ENCODE data around the gene GAP43. TPM values are rescaled to one million over a fixed set of nuclear protein-coding genes. Genes with fewer than 3 reads are reported as not detected.

The GAP43 gene
- total RNA-seq, 1 donor from 2014 or later = 5.7 TPM

- no peak overlapping the region for H3K27ac Mint-ChIP-seq
- H3K4me3 Mint-ChIP-seq = no peak overlapping the region
- H3K27me3 Mint-ChIP-seq (ENCODE audit: low read depth) = no peaks in the 10 kb centered on the region
- peaks cover 8% of the 10 kb centered on the region for H3K4me1 Mint-ChIP-seq
- peak; percentile 39 to 79 for DNase-seq (ENCODE audit: low spot score in 2 of 2, unreplicated experiment in 2 of 2)
- H3K36me3 Mint-ChIP-seq = no peaks in the 10 kb centered on the region
- no peaks in the 10 kb centered on the region for H3K9me3 Mint-ChIP-seq
- TF ChIP-seq CTCF (IDR thresholded peaks at IDR 0.05; ENCODE audit: unreplicated experiment) = peak; percentile 63
Measured at GRCh38 chr3:115692887-115693524, 69.7 kb downstream of the GAP43 start.

DNA sequence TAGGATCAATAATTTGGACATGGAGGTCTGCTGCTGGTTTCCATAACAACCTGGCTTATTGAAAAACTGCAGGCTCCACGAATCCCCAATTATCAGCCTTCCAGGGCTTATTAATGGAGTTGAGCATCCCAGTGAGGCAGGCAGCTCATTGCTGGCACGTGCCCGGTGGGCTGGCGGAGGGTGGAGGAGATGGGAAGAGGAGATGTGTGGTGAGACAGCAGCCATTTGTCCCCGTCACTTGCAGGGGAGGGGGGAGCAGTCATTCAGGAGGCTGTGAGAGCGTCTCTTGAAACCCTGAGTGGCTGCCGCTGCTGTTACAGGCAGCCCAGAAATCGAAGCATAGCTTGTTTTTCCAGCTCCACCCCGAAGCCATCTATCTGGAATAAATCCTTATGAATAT, 70.6 kb downstream of the GAP43 start:
- TF ChIP-seq CTCF (IDR thresholded peaks at IDR 0.05; ENCODE audit: unreplicated experiment) = no peak
- Mint-ChIP-seq H3K9me3 (no peaks in the 10 kb centered on the region), H3K27ac (no peak overlapping the region), H3K27me3 (ENCODE audit: low read depth) (no peaks in the 10 kb centered on the region), H3K36me3 (no peaks in the 10 kb centered on the region), H3K4me3 (no peak overlapping the region), H3K4me1 (peaks cover 8% of the 10 kb centered on the region)
- no peak for DNase-seq (ENCODE audit: low spot score in 2 of 2, unreplicated experiment in 2 of 2)

DNA sequence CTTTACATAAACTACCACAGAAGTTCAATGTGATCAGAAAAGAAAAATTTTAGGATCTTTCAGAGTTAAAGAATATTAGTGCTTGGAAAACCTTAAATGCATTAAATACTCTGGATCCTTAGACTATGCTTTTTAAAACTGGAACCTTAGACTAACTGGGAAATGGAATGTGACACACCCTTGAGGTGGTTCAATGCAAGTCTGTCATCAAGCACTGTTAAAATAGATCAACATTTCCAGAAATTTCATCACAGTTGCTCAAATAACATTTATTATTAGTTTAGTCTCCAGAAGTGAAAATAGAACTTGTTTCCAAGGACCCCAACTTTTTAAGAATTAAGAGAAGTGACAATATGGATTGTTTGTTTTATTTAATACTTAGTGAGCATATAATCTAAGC, 71.8 kb downstream of the GAP43 start:
- no peak for DNase-seq (ENCODE audit: low spot score in 2 of 2, unreplicated experiment in 2 of 2)
- H3K27ac Mint-ChIP-seq = no peak overlapping the region
- peaks cover 11% of the 10 kb centered on the region for H3K4me1 Mint-ChIP-seq
- H3K36me3 Mint-ChIP-seq = no peaks in the 10 kb centered on the region
- TF ChIP-seq CTCF (IDR thresholded peaks at IDR 0.05; ENCODE audit: unreplicated experiment) = no peak
- H3K4me3 Mint-ChIP-seq = no peak overlapping the region
- no peaks in the 10 kb centered on the region for H3K27me3 Mint-ChIP-seq (ENCODE audit: low read depth)
- no peaks in the 10 kb centered on the region for H3K9me3 Mint-ChIP-seq

DNA sequence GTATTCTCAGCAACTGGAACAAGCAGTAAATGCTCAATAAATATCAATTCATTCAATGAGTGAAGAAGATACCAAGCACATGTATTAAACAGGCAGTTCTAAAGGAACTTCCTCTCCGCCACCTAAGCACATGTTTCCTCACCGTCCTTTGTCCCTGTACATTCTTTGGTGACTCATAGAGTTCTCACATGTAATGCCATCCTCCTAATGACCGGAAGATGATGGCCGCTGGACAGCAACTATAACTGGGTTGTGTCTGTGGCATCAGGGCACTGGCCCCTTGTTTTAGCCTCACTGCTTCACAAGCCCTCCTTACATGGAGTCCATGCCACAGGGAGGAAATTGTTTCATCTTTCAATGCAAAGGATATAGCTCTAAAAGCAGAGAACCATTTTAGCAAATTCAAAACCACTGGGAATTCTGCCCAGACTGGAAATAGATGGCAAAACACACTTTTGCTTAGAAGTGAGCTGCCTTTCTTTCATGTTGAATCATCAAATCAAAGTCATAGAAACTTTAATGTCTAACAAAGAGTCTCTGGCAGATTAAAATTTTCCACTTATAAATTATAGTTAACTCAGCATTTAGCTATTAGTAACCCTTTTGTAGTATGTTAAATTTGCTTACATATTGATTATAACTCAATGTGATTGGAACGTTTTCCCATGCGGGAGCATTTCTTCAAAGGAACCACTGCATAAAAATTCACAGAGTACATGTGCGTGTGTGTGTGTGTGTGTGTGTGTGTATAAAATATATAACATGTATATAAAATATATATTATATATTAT, 74.1 kb downstream of the GAP43 start:
- Mint-ChIP-seq H3K9me3 (no peaks in the 10 kb centered on the region), H3K36me3 (no peaks in the 10 kb centered on the region), H3K4me3 (no peak overlapping the region), H3K27ac (no peak overlapping the region), H3K4me1 (peaks cover 3% of the 10 kb centered on the region), H3K27me3 (ENCODE audit: low read depth) (no peaks in the 10 kb centered on the region)
- no peak for DNase-seq (ENCODE audit: low spot score in 2 of 2, unreplicated experiment in 2 of 2)
- TF ChIP-seq CTCF (IDR thresholded peaks at IDR 0.05; ENCODE audit: unreplicated experiment) = no peak

DNA sequence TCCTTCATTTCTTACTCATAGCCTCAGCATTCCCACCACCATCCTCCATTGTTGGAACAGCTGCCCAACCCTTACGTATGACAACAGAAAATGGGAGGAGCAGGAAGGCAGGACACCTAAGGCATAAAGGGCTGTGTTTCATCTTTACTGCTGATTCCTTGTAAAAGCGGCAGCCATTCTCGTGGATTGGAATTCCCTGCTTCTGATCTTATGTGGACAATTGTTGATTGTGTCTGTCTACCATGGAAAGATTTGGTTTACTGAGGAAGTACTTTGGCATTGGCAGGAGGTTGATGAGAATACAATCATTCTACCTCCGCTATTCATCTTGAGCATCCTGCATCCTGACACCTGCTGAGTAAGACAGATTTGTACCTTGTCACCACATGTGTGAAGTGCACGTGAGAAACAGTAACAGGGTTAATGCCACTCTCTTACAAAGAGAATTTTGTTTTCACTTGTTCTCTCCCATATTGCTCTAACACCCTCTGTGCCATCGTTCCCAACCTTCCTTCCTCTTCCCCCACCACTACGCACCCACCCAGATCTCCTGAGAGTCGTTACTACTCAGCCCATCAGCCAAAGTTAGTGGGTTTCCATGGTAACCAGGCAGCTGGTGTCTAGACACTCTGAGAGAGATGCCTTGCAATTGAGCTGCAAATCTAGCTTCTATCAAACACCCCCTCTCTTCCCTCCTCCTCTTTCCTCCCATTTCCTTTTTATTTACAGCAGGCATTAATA, 75.7 kb downstream of the GAP43 start:
- no peaks in the 10 kb centered on the region for H3K36me3 Mint-ChIP-seq
- DNase-seq (ENCODE audit: low spot score in 2 of 2, unreplicated experiment in 2 of 2) = no peak
- no peak for TF ChIP-seq CTCF (IDR thresholded peaks at IDR 0.05; ENCODE audit: unreplicated experiment)
- no peak overlapping the region for H3K27ac Mint-ChIP-seq
- H3K9me3 Mint-ChIP-seq = no peaks in the 10 kb centered on the region
- peaks cover 3% of the 10 kb centered on the region for H3K4me1 Mint-ChIP-seq
- H3K4me3 Mint-ChIP-seq = no peak overlapping the region
- H3K27me3 Mint-ChIP-seq (ENCODE audit: low read depth) = no peaks in the 10 kb centered on the region
